HG02943 (cell line): ENCODE results near the gene C4orf17.

Source experiments
- ATAC-seq: cut with Tn5 transposase; IDR thresholded peaks from one replicate; pipeline ENCODE4 v1.9.1; 2021; ENCODE audit warnings: mild to moderate bottlenecking, low read depth, moderate library complexity; ENCODE audit not compliant: unreplicated experiment

Gene C4orf17

DNA sequence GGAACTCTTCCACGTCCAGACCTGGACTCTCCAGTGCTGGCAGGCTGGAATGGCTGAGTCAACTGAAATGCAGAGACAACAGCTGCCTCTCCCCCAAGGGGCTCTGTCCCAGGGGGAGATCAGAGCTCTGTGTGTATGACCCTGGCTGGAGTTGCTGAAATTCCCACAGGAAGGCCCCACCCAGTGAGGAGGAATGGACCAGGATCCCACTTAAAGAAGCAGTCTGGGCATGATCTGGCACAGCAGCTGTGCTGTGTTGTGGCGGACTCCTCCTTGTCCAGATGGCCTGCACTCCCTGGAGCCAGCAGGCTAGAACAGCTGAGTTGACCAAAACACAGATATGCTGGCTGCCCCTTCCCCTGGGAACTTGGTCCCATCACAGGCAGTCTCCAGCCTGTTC is 25.4 kb downstream of the C4orf17 start:
- ATAC-seq: no peak

DNA sequence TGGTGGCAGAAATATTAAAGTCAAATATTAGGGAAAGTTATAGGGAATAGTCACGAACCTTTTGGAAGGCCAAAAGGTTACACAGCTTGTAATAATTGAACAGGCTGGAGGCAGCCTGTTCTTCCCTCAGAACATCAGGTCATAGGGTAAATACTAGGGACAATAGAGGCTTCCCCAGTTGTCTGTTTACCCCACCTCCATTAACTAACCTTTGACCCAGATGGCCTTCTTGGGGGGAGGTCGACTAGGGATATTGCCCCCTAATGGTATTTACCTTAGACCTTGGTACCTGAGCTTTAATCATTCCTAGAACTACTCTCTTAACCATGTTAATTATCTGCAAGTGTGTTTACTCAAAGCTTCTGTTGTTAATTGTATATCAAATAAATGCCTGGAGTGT is 26.0 kb downstream of the C4orf17 start:
- ATAC-seq: no peak

DNA sequence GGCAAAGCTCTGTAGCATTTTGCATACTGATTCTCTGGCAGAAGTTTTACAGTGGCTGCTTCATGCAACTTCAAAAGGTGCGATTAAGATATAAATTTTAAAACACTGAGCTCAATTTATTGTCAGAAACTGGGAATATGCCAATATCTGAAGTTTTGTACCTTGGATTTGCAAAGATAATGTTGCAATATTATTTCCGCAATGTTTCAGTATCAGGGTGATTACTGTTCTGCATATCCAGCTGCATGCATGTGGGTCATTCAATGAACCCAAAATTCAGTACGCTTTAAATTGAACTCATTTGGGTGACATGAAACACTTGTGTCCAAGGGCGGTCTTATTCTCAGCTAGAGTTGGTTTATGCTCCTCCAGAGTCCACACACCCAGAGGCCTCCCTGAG is 26.9 kb downstream of the C4orf17 start:
- no peak for ATAC-seq

DNA sequence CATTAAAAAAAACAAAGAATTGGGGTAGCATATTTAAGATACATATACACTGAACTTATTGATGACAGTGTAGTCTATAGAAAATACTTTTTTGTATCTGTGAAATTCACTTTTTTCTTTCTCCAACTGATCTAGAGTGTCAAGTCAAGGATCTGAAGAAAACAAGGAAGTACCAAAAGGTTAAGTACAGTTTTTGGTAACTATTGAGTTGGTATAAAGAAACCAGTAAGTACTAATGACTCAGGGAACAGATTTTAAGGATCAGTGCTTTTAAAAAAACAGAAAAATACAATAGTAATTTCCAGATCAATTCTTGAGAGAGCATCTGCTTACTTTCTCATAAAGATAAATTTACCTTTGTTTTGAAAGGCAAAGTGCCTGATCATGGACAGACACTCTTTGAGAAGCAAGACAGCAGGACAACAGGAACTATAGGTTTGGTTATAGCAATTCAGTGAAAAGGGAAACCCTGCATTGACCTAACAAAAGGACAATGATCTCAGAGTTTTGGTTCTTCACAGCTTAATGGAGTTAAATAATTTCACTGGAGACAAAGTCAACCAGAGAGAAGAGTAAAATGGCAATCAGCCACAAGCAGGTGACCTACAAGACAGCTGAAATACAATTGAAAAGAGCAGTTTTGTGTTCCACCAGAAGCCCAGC is 29.6 kb downstream of the C4orf17 start:
- no peak for ATAC-seq

DNA sequence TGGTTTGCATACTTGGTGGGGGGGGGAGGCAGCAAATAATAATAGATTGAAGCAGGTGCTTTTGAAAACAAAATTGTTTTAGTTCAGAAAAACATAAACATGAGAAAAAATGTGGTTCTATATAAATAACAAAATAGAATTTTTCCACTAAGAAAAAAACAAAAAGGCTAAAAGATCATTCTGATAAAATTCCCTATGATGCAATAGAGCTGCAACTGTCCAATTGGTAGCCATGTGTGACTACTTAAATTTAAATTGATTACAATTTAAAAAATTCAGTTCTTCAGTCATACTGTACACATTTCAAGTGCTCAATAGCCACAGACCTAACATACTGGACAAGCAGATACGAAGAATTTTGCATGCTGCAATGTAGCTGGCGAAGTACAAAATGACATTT is 42.1 kb downstream of the C4orf17 start:
- no peak for ATAC-seq

DNA sequence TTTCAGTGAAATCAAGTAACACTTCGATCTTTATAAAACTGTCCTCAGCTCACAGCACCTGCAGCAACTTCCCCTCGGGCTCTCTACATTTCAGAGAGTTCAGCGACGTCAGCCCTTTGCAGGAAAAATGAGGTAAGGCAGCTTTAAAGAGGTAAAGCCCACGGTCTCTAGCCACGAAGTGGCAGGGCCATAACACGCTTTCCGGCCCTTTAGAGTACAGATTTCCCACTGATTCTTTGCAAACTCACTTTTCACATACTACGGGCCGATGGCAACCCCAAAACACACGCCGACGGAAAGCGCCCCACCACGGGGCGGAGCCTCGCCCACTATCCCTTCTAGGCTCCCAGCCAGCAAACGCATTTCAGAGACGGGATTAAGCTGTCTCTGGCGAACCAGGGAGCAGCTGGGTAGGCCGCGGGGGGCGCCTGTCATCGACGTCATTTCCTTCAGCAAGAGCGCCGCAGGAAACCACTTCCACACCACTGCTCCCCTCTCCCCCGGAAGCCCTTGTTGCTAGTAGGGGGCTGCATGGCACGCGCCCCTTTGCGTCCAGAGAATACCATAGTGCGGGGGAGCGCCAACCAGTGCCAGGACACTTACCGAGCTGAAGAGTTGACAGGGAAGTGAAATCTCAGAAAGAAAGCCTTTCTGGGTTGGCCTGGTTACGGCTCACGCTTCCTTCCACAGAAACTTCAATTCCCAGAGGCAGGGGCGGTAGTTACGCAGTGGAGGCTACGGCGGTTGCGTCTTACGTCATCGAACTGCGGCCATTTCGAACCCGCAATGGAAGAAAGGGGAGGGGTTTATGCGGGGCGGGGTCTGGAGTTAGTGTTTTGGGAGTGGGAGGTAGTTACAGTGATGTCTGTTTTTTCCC is 52.7 kb downstream of the C4orf17 start, which contains the start of gene TRMT10A:
Gene TRMT10A (minus strand): TSS at position 730 of the 877 bp plus-strand sequence. CDS start 4,701 bp downstream, outside the sequence.
- ATAC-seq: peak; percentile 96

DNA sequence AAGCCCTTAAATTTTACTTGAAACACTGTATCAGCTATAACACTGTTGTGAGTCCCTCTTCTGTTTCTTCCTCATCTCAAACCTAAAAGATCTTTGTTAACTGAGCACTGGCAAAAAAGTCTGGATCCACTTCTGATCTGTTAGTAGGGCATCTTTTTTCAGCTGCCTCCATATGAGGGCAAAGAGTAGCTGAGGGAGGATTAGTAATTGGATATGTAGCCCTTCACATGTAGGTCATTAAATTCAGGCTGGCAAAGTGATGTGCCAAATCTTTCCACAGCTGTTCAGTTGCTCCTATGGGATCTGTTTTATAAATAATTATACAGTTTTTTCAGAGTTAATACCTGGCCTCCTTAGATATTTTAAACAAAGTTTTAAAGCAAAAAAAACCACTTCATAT is 54.1 kb downstream of the C4orf17 start:
- ATAC-seq: no peak

DNA sequence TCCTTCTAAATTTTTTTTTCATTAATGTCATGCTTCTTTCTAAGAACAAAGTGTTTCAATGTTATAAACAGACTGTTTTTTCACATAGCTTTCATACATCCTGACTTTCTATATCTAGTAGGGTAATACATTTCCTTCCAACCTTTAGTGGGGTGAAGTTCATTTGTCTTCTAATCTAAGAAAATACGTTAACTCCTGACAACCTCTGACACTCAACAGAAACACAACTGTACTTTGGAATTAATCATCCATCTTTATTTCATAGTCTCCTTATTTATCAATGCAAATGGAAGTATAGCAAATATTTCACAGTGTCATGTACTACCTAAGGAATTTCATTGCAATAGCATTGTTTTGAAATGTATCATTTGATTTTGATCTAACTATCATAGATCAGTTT is 61.1 kb downstream of the C4orf17 start:
- no peak for ATAC-seq

DNA sequence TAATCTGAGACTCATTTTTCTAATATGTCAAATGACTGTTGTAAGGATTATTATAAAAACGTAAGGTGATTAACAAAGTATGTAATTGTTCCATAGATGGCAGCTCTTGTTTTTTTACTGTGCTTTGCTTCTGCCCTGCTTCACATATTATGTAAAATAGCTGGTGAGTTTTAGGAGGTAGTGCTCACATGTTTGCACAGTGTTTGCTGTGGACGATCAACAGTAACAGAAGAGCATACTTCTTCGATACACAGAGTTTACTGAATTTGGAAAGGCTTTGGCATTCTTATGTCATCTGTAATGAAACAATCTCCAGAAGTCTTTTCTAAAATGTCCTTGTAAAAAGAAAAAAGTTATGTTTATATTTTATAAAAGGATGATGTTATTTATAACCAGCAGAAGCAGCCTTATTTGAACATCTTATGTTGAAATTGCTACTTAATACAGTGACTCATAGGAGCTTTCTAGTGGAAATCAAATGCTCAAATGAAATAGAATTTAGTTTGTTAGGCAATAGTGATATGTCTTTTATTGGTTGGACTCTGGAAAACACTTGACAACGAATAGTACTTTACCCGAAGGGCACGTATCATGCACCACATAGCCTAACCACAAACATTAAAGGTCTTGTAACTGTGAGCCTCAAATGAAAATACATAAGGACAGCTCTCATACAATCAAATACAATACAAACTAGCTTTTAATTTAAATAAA is 61.9 kb downstream of the C4orf17 start:
- no peak for ATAC-seq

DNA sequence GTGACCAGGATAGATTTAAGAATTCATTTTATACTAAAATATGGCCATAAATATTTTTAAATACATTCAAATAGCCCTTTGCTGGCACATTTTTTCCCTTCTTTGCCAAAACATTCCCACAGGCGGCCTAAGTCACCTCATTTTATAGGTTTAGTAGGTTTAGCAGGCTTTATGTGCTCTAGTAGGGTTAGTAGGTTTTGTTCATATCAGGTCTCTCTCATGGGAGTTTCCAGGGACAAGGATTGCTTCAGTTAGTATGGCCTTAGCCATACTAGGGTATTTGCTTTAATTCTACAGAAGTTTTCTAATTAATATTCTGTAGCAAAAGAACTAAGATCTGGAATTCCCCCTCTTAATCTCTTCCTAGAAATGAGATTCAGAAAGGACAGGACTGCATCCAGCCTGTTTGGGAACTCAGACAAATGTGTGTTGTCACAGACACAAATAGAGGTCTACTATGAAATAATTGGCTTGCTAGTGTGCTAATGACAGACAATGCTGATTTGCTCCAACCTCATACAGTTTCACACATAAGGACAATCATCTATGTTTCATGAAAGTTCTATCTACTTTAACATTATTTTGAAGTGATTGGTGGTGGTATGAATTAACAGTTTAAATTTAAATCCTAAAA is 63.0 kb downstream of the C4orf17 start:
- no peak for ATAC-seq

DNA sequence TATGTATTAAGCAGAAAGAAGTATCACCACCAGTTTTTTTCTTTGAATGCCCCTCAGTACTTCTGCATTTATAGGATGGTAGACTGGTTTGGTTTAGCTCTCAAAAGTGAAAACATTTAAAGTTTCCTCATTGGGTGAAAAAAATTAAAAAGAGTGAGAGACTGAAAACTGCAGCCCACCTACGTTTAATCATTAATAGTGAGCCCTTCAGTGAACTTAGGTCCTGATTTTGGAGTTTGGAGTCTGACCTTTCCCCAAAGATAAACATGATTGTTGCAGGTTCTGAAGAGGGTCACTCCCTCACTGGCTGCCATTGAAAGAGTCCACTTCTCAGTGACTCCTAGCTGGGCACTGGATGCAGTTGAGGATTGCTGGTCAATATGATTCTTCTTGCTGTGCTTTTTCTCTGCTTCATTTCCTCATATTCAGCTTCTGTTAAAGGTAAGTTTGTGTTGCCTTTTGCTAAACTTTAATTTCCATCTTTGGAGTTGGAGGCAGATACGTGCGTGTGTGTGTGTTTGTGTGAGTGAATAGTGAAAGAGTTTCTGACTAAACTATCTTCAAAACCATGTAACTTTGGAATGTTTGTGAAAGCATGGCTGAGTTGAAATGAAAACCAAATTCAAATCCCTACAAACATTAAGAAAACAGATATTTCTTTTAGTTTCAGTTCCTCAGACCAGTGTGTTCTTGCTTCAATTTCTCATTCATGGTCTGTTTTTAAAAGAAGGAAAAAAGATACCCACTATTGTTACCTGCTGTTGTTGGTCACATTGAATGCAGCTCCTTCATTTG is 63.9 kb downstream of the C4orf17 start, which contains the start of gene MTTP:
Gene MTTP (plus strand): TSS at position 295 of the 795 bp plus-strand sequence. CDS start 86 bp downstream, at position 381.
- ATAC-seq: peak; percentile 77

DNA sequence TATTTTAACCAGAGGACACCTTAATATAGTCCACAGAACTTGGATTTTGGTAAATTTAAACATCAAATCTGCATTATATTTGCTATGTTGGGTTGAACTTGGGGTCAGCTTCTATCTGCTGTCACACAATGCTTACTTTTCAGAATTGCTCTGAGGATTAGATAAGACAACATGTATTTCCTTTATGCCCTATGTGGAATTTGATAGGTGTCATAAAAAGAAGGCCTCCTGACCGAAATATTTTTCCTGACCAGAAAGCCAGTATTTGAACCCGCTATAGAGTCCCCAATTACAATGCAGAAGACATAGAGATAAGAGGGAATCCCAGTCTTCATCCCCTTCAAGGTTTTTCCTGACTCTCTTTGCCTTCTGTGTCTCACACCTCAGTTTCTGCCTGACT is 67.9 kb downstream of the C4orf17 start:
- no peak for ATAC-seq

DNA sequence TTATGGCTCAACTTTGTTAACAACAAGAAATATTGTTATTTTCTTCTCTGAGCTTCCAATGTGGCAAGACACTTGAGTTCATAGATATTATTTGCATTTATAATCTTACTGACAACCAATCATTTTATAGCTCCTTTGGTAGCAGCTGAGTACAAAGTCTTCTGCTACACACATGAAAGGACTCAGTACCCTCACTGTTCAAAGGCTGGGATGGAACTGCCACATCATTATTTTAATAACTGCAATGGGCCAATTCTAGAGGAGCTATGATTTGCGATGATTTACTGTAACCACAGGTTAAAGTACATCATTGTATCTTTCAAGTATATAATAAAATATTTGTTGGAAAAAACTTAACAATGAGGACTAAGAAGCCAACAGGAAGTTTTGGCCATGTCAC is 74.7 kb downstream of the C4orf17 start:
- ATAC-seq: no peak

DNA sequence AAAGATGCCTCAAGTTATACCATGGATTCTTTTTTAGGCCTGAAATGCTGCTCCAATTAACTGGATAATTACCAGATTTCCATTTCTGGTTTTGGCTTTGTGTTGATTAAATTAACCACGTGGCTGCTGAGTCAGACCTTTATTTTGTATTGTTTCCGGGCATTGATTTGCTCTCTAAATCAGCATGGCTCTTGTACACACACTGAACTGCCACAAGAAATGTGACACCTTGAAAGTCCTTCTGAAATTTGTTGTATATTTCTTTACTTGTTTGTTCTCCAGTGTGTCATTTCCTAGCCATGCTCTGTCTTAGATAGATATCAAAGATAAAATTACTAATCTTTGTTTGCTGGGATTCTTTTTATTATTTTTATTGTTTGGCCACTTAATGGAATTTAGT is 75.5 kb downstream of the C4orf17 start:
- ATAC-seq: no peak

DNA sequence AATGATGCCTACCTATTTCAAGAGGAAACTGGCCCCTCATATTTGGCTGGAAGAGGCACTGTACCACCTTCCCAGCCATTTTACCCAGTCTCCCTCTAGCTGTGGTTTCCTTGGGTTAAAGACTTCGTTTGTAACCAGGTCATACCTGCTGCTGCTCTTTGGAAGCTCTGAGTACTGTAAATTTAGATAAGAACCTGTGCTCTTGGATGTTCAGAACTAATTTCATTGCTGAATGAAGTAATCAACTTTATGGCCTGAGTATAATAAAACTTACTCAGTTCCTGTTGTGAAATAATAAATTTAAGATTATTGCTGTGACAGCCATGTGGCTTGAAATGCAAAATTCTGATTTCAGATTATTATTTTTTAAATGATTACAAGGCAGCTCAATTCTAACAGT is 76.0 kb downstream of the C4orf17 start:
- ATAC-seq: no peak

DNA sequence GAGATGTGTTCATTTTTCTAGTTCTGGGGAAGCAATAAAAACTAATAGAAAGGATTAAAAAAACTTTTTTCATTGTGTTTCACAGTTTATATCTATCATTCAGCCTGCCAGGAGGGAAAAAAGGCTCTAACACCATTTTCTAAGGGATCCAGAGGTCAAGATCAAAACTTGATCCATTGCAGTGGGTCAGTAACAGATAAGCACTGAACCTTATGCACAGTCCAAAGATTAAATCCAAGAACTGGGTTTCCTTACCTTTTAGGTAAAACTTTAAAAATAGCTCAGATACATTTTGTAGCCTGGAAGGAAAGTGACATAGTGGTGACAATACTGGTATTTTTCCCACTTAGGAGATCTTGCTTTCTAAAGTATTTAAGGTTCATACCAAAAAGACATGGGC is 76.5 kb downstream of the C4orf17 start:
- ATAC-seq: no peak

DNA sequence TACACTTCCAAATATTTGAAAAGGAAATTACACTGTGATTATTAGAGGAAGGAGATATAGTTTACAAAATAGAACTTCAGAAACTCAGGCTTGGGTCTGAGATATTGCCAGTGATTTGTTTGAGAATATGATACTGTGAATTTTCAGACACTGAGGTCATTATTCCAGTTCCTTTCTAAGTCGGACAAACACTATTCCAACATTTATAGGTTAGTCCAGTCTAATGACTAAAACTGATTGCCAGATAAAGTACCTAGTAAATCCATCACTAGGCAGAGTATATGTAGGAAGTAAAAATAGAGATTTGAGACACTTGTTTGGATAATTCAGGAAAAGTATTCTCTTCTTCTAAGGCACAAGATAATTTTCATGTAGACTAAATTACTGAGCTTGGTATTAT is 77.0 kb downstream of the C4orf17 start:
- no peak for ATAC-seq

DNA sequence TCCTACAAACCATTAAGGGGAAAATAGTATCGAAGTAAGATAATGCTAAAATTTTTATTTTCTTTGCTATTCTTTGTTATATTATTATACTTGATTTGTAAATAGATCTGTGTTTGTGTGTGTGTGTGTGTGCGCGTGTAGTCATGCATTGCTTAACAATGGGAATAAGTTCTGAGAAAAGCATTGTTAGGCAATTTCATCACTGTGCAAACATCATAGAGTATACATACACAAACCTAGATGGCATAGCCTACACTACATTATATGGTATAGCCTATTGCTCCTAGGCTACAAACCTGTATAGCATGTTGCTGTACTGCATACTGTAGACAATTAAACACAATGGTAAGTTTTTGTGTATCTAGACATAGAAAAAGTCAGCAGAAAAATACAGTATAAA is 80.9 kb downstream of the C4orf17 start:
- ATAC-seq: no peak
